HCT116 (cell line): Measurements from ENCODE around the gene LCMT1. TPM values are rescaled to one million over a fixed set of nuclear protein-coding genes. Genes with fewer than 3 reads are reported as not detected.

ENCODE experiments used
- ATAC-seq: fragments of 200-7000 bp; cut with Tn5 transposase; 2 replicates; pipeline ENCODE4 v1.9.1; 2020; ENCODE audit warnings: mild to moderate bottlenecking, moderate library complexity
- BruUV-seq: library from RNA; stranded (reverse); fragments of 400-500 nt; replicated peaks from 2 replicates; lab custom pipeline; 2021; lab: Mats Ljungman, UMichigan
- CTCF ChIA-PET: fragments of 300-600 bp; sonication (Branson Sonifier 250); formaldehyde crosslinking; loops from one replicate; lab custom pipeline; 2021; ENCODE audit warnings: antibody characterized with exemption; lab: Charles Lee
- POLR2A ChIA-PET: fragments of 300-600, 350-600 bp; sonication (Branson Sonifier 250); formaldehyde crosslinking; loops from one replicate; lab custom pipeline; 2021; ENCODE audit warnings: antibody characterized with exemption; lab: Charles Lee
- RAD21 ChIA-PET, 2 experiments: fragments of 300-600 bp; sonication (Branson Sonifier 250); formaldehyde crosslinking; loops; one replicate each; lab custom pipeline; 2023; ENCODE audit warnings: low total read pairs in 2 of 2; ENCODE audit not compliant: uncharacterized antibody in 2 of 2, unreplicated experiment in 2 of 2, low non-redundant PET in 1 of 2; lab: Charles Lee
- DNase-seq: peaks from one replicate; pipeline ENCODE4 v3.0.0-alpha.2; 2010; ENCODE audit warnings: low read depth, low spot score
- H2AFZ ChIP-seq: fragments of 200-600 bp; shearing (Covaris generic), sonication (generic); 2 replicates; pipeline ENCODE4 v1.6.1; 2017; ENCODE audit warnings: low read depth, mixed run types, mixed read lengths, antibody characterized with exemption, low read length; ENCODE audit not compliant: poor library complexity, severe bottlenecking
- H3K27ac ChIP-seq: 2 replicates; pipeline ENCODE4 v1.5.1; 2012; ENCODE audit warnings: low read depth, low read length
- H3K27me3 ChIP-seq: fragments of 200-600 bp; sonication (generic); 2 replicates; pipeline ENCODE4 v1.6.1; 2016; ENCODE audit warnings: mixed run types, low read length, mixed read lengths; ENCODE audit not compliant: insufficient read depth
- H3K36me3 ChIP-seq, 2 experiments: fragments of 200-500 bp in 1 of 2; fragments of 200-600 bp in 1 of 2; sonication (Bioruptor generic) in 1 of 2; sonication (generic) in 1 of 2; 2 replicates each; pipeline versions ENCODE4 v1.5.1 to v1.6.1; 2014 to 2016; ENCODE audit warnings: low read length in 2 of 2, inconsistent platforms in 1 of 2, mixed read lengths in 1 of 2, mixed run types in 1 of 2; ENCODE audit not compliant: insufficient read depth in 2 of 2, control insufficient read depth in 1 of 2
- H3K4me1 ChIP-seq, 2 experiments: fragments of 200-600 bp in 1 of 2; sonication (generic) in 1 of 2; 2 replicates each; pipeline versions ENCODE4 v1.5.1 to v1.6.1; 2012 to 2017; ENCODE audit warnings: low read length in 2 of 2, inconsistent platforms in 1 of 2, mild to moderate bottlenecking in 1 of 2, mixed read lengths in 1 of 2, mixed run types in 1 of 2, moderate library complexity in 1 of 2; ENCODE audit not compliant: insufficient read depth in 2 of 2, control insufficient read depth in 1 of 2
- H3K4me2 ChIP-seq: fragments of 200-600 bp; sonication (generic); 2 replicates; pipeline ENCODE4 v1.6.1; 2017; ENCODE audit warnings: mixed run types, low read length, mixed read lengths
- H3K4me3 ChIP-seq, 2 experiments: fragments of 200-600 bp in 1 of 2; sonication (generic) in 1 of 2; replicated peaks in 1 of 2; 2 replicates each; pipeline ENCODE4 v1.5.1; 2011 to 2016; ENCODE audit warnings: low read length in 2 of 2, control low read depth in 1 of 2, low read depth in 1 of 2, mild to moderate bottlenecking in 1 of 2, mixed read lengths in 1 of 2, mixed run types in 1 of 2
- H3K79me2 ChIP-seq: fragments of 200-600 bp; sonication (generic); 2 replicates; pipeline ENCODE4 v1.6.1; 2017; ENCODE audit warnings: mild to moderate bottlenecking, mixed run types, low read length, moderate library complexity, mixed read lengths; ENCODE audit not compliant: insufficient read depth
- H3K9ac ChIP-seq: fragments of 200-600 bp; sonication (generic); 2 replicates; pipeline ENCODE4 v1.6.1; 2016; ENCODE audit warnings: low read length, mixed read lengths
- H3K9me2 ChIP-seq: fragments of 200-600 bp; sonication (generic), shearing (Covaris generic); 2 replicates; pipeline ENCODE4 v1.6.1; 2017; ENCODE audit warnings: mixed run types, mild to moderate bottlenecking, moderate library complexity; ENCODE audit not compliant: insufficient read depth
- H3K9me3 ChIP-seq, 2 experiments: fragments of 200-500 bp in 1 of 2; fragments of 200-600 bp in 1 of 2; sonication (Bioruptor generic) in 1 of 2; sonication (generic) in 1 of 2; 2 replicates each; pipeline ENCODE4 v1.6.1; 2014 to 2017; ENCODE audit warnings: low read length in 2 of 2, mixed read lengths in 2 of 2, inconsistent platforms in 1 of 2, low read depth in 1 of 2, mild to moderate bottlenecking in 1 of 2, mixed run types in 1 of 2, moderate library complexity in 1 of 2; ENCODE audit not compliant: control insufficient read depth in 1 of 2, insufficient read depth in 1 of 2
- H4K20me1 ChIP-seq: fragments of 200-600 bp; sonication (generic), shearing (Covaris generic); 2 replicates; pipeline ENCODE4 v1.6.1; 2017; ENCODE audit warnings: mixed run types, mild to moderate bottlenecking, moderate library complexity; ENCODE audit not compliant: insufficient read depth
- ELF1 ChIP-seq: IDR thresholded peaks from 2 replicates; pipeline ENCODE4 v1.6.1; 2012; ENCODE audit warnings: low read depth, borderline replicate concordance
- REST ChIP-seq: IDR thresholded peaks from 2 replicates; pipeline ENCODE4 v1.6.1; 2012; ENCODE audit warnings: low read depth
- ZNF274 ChIP-seq: fragments of 200-500 bp; sonication (Bioruptor generic); IDR thresholded peaks from 2 replicates; pipeline ENCODE4 v1.6.1; 2014; ENCODE audit warnings: mild to moderate bottlenecking, low read depth, low read length, inconsistent platforms
- intact Hi-C: fragments of 100-400 bp; cut with micrococcal nuclease; formaldehyde crosslinking; loops from 2 replicates; pipeline ENCODE4 v1.10.0; 2022
- total RNA-seq: library from RNA; stranded (reverse); gene quantifications from one replicate; pipeline ENCODE4 v1.2.1, GENCODE V29; 2021; ENCODE audit not compliant: unreplicated experiment

Gene LCMT1
- total RNA-seq, 1 experiment from 2014 or later, result 52.4 TPM

- no peak for TF ChIP-seq REST
These were observed 45.2 kb upstream of the LCMT1 start (continued) for GRCh38 chr16:25066426-25066746.

- TF ChIP-seq ELF1 (no peak), ZNF274 (no peak)
- BruUV-seq, result no TSS peak
- no peaks in the 10 kb centered on the region for H3K36me3 ChIP-seq
- no peaks in the 10 kb centered on the region for H3K9me2 ChIP-seq
- DNase-seq (no peak), ATAC-seq (no peak)
- H3K27me3 ChIP-seq, result no peaks in the 10 kb centered on the region
- no peak overlapping the region for H3K4me2 ChIP-seq
- H3K9ac ChIP-seq, result no peak overlapping the region
- ChIA-PET RAD21 (no interaction called here), POLR2A (no interaction called here), CTCF (no interaction called here)
- no peaks in the 10 kb centered on the region for H4K20me1 ChIP-seq
- no peaks in the 10 kb centered on the region for H3K79me2 ChIP-seq
- intact Hi-C loops, result no loop called here
- H2AFZ ChIP-seq, result no peak overlapping the region
- H3K4me1 ChIP-seq, result peaks cover 0 to 21% of the 10 kb centered on the region in 2 experiments; a peak in 2 of 4 replicates
- H3K27ac ChIP-seq, result no peak overlapping the region
- H3K4me3 ChIP-seq, result no peak overlapping the region
- H3K9me3 ChIP-seq, result no peaks in the 10 kb centered on the region
These were observed 44.6 kb upstream of the LCMT1 start for GRCh38 chr16:25066747-25067631.
